ENCODE measurements around the gene LRRC8D. TPM values are rescaled to one million over a fixed set of nuclear protein-coding genes. Genes with fewer than 3 reads are reported as not detected.
A peak's percentile ranks its signal among the peaks of the same experiment; 100 is the strongest.

LRRC8D gene
- total RNA-seq, 1 donor from 2014 or later: 31.4 TPM

- no peak for DNase-seq (ENCODE audit: low spot score in 2 of 2)
- FAIRE-seq: no peak
Measured at GRCh38 chr1:89806616-89807015, 14.2 kb upstream of the LRRC8D start.

- FAIRE-seq (no peak), DNase-seq (ENCODE audit: low spot score in 2 of 2) (no peak)
Measured at GRCh38 chr1:89807503-89807902, 13.3 kb upstream of the LRRC8D start.

- no peak for FAIRE-seq
- no peak for DNase-seq (ENCODE audit: low spot score in 2 of 2)
Measured at GRCh38 chr1:89807983-89808382, 12.8 kb upstream of the LRRC8D start.

- FAIRE-seq: no peak
Measured at GRCh38 chr1:89808441-89809117, 12.3 kb upstream of the LRRC8D start.

GRCh38 chr1:89809556-89809955, 11.3 kb upstream of the LRRC8D start:
- DNase-seq (ENCODE audit: low spot score in 2 of 2): no peak
- no peak for FAIRE-seq

More at GRCh38 chr1:89808441-89809117, 12.3 kb upstream of the LRRC8D start:
- no peak for DNase-seq (ENCODE audit: low spot score in 2 of 2)

GRCh38 chr1:89810302-89810701, 10.5 kb upstream of the LRRC8D start:
- FAIRE-seq: no peak
- no peak for DNase-seq (ENCODE audit: low spot score in 2 of 2)

- DNase-seq (ENCODE audit: low spot score in 2 of 2): no peak
- FAIRE-seq: no peak
Measured at GRCh38 chr1:89810880-89811279, 10.0 kb upstream of the LRRC8D start.

- no peak for DNase-seq (ENCODE audit: low spot score in 2 of 2)
- no peak for FAIRE-seq
Measured at GRCh38 chr1:89812992-89813391, 7.8 kb upstream of the LRRC8D start.

- FAIRE-seq: no peak
- no peak for DNase-seq (ENCODE audit: low spot score in 2 of 2)
Measured at GRCh38 chr1:89815040-89815439, 5.8 kb upstream of the LRRC8D start.

- FAIRE-seq: no peak
Measured at GRCh38 chr1:89815611-89816010, 5.2 kb upstream of the LRRC8D start.

GRCh38 chr1:89816366-89816765, 4.5 kb upstream of the LRRC8D start:
- FAIRE-seq: no peak
- no peak for DNase-seq (ENCODE audit: low spot score in 2 of 2)

More at GRCh38 chr1:89815611-89816010, 5.2 kb upstream of the LRRC8D start:
- no peak for DNase-seq (ENCODE audit: low spot score in 2 of 2)

- DNase-seq (ENCODE audit: low spot score in 2 of 2) (peak; percentile 50 to 66), FAIRE-seq (no peak)
Measured at GRCh38 chr1:89821322-89822108, 683 bp downstream of the LRRC8D start.

GRCh38 chr1:89822109-89822962, 1.5 kb downstream of the LRRC8D start:
- DNase-seq (ENCODE audit: low spot score in 2 of 2): no peak
- FAIRE-seq: no peak

- DNase-seq (ENCODE audit: low spot score in 2 of 2) (no peak), FAIRE-seq (no peak)
Measured at GRCh38 chr1:89822999-89823628, 2.3 kb downstream of the LRRC8D start.

- no peak for DNase-seq (ENCODE audit: low spot score in 2 of 2)
- no peak for FAIRE-seq
Measured at GRCh38 chr1:89823679-89824292, 3.0 kb downstream of the LRRC8D start.

- DNase-seq (ENCODE audit: low spot score in 2 of 2) (no peak), FAIRE-seq (no peak)
Measured at GRCh38 chr1:89826594-89826993, 5.8 kb downstream of the LRRC8D start.

GRCh38 chr1:89827330-89827729, 6.5 kb downstream of the LRRC8D start:
- no peak for FAIRE-seq
- DNase-seq (ENCODE audit: low spot score in 2 of 2): no peak

GRCh38 chr1:89827902-89828301, 7.1 kb downstream of the LRRC8D start:
- no peak for FAIRE-seq
- DNase-seq (ENCODE audit: low spot score in 2 of 2): no peak

GRCh38 chr1:89829186-89829585, 8.4 kb downstream of the LRRC8D start:
- DNase-seq (ENCODE audit: low spot score in 2 of 2) (no peak), FAIRE-seq (no peak)

- no peak for DNase-seq (ENCODE audit: low spot score in 2 of 2)
- no peak for FAIRE-seq
Measured at GRCh38 chr1:89831462-89832120, 10.8 kb downstream of the LRRC8D start.
